ENCODE measurements around the gene NYAP1.

NYAP1 gene

GRCh38 chr7:100472121-100472851 is 11.4 kb upstream of the NYAP1 start:
- no peaks in the 10 kb centered on the region for H3K9me3 Mint-ChIP-seq

GRCh38 chr7:100472854-100473499 is 10.8 kb upstream of the NYAP1 start:
- Mint-ChIP-seq H3K27me3 (no peaks in the 10 kb centered on the region), H3K4me1 (peaks cover 57% of the 10 kb centered on the region), H3K36me3 (peaks cover 2% of the 10 kb centered on the region), H3K4me3 (no peak overlapping the region), H3K9me3 (no peaks in the 10 kb centered on the region), H3K27ac (peak overlapping the region; percentile 80)

More at GRCh38 chr7:100472121-100472851, 11.4 kb upstream of the NYAP1 start:
- no peaks in the 10 kb centered on the region for H3K27me3 Mint-ChIP-seq
- H3K4me1 Mint-ChIP-seq, result peaks cover 57% of the 10 kb centered on the region
- peak overlapping the region; percentile 76 for H3K27ac Mint-ChIP-seq
- H3K36me3 Mint-ChIP-seq, result peaks cover 2% of the 10 kb centered on the region
- no peak overlapping the region for H3K4me3 Mint-ChIP-seq

- Mint-ChIP-seq H3K27ac (peak overlapping the region; percentile 91), H3K9me3 (no peaks in the 10 kb centered on the region), H3K36me3 (peaks cover 2% of the 10 kb centered on the region), H3K4me1 (peaks cover 50% of the 10 kb centered on the region), H3K27me3 (no peaks in the 10 kb centered on the region), H3K4me3 (peak overlapping the region; percentile 88)
Measured at GRCh38 chr7:100475549-100475948, 8.2 kb upstream of the NYAP1 start.

- Mint-ChIP-seq H3K4me1 (peaks cover 46% of the 10 kb centered on the region), H3K36me3 (peaks cover 2% of the 10 kb centered on the region), H3K27me3 (no peaks in the 10 kb centered on the region)
Measured at GRCh38 chr7:100476101-100476780, 7.5 kb upstream of the NYAP1 start.

GRCh38 chr7:100476903-100477870 is 6.5 kb upstream of the NYAP1 start:
- H3K4me1 Mint-ChIP-seq, result peaks cover 46% of the 10 kb centered on the region
- H3K9me3 Mint-ChIP-seq, result no peaks in the 10 kb centered on the region
- peak overlapping the region; percentile 96 for H3K4me3 Mint-ChIP-seq
- H3K36me3 Mint-ChIP-seq, result peaks cover 2% of the 10 kb centered on the region
- peak overlapping the region; percentile 84 for H3K27ac Mint-ChIP-seq
- no peaks in the 10 kb centered on the region for H3K27me3 Mint-ChIP-seq

More at GRCh38 chr7:100476101-100476780, 7.5 kb upstream of the NYAP1 start:
- Mint-ChIP-seq H3K4me3 (peak overlapping the region; percentile 88), H3K9me3 (no peaks in the 10 kb centered on the region), H3K27ac (peak overlapping the region; percentile 91)

GRCh38 chr7:100477871-100478267 is 5.9 kb upstream of the NYAP1 start:
- peak overlapping the region; percentile 96 for H3K4me3 Mint-ChIP-seq
- no peaks in the 10 kb centered on the region for H3K27me3 Mint-ChIP-seq
- H3K4me1 Mint-ChIP-seq, result peaks cover 50% of the 10 kb centered on the region
- no peaks in the 10 kb centered on the region for H3K9me3 Mint-ChIP-seq
- peaks cover 2% of the 10 kb centered on the region for H3K36me3 Mint-ChIP-seq
- H3K27ac Mint-ChIP-seq, result peak overlapping the region; percentile 71

- Mint-ChIP-seq H3K4me1 (peaks cover 38% of the 10 kb centered on the region), H3K36me3 (peaks cover 2% of the 10 kb centered on the region), H3K4me3 (peak within 1 kb of the TSS; percentile 96), H3K27me3 (no peaks in the 10 kb centered on the region), H3K9me3 (no peaks in the 10 kb centered on the region), H3K27ac (peak within 1 kb of the TSS; percentile 90)
Measured at GRCh38 chr7:100478958-100479660, 4.6 kb upstream of the NYAP1 start, which contains the start of gene TSC22D4. Gene TSC22D4, minus strand, starts transcription at chr7:100479214. Its CDS starts 1,176 bp downstream, at chr7:100478038.

- H3K27me3 Mint-ChIP-seq, result no peaks in the 10 kb centered on the region
- H3K27ac Mint-ChIP-seq, result peak overlapping the region; percentile 79
- H3K4me3 Mint-ChIP-seq, result no peak overlapping the region
- H3K9me3 Mint-ChIP-seq, result no peaks in the 10 kb centered on the region
- H3K4me1 Mint-ChIP-seq, result peaks cover 22% of the 10 kb centered on the region
- H3K36me3 Mint-ChIP-seq, result peaks cover 2% of the 10 kb centered on the region
Measured at GRCh38 chr7:100481466-100481865, 2.3 kb upstream of the NYAP1 start.

- Mint-ChIP-seq H3K27ac (peak overlapping the region; percentile 72), H3K9me3 (no peaks in the 10 kb centered on the region)
Measured at GRCh38 chr7:100482728-100483089, 1.0 kb upstream of the NYAP1 start.

GRCh38 chr7:100483090-100483721 is 521 bp upstream of the NYAP1 start:
- Mint-ChIP-seq H3K27me3 (no peaks in the 10 kb centered on the region), H3K4me1 (peaks cover 15% of the 10 kb centered on the region), H3K4me3 (peak overlapping the region; percentile 89), H3K36me3 (no peaks in the 10 kb centered on the region), H3K27ac (peak overlapping the region; percentile 72), H3K9me3 (no peaks in the 10 kb centered on the region)

More at GRCh38 chr7:100482728-100483089, 1.0 kb upstream of the NYAP1 start:
- peak overlapping the region; percentile 89 for H3K4me3 Mint-ChIP-seq
- no peaks in the 10 kb centered on the region for H3K36me3 Mint-ChIP-seq
- H3K4me1 Mint-ChIP-seq, result peaks cover 15% of the 10 kb centered on the region
- no peaks in the 10 kb centered on the region for H3K27me3 Mint-ChIP-seq

- Mint-ChIP-seq H3K36me3 (no peaks in the 10 kb centered on the region), H3K27ac (peak overlapping the region; percentile 3), H3K4me3 (peak overlapping the region; percentile 23), H3K27me3 (no peaks in the 10 kb centered on the region), H3K9me3 (no peaks in the 10 kb centered on the region), H3K4me1 (peaks cover 11% of the 10 kb centered on the region)
Measured at GRCh38 chr7:100484673-100485045, 932 bp downstream of the NYAP1 start.

- Mint-ChIP-seq H3K36me3 (no peaks in the 10 kb centered on the region), H3K27me3 (no peaks in the 10 kb centered on the region), H3K4me1 (peaks cover 10% of the 10 kb centered on the region), H3K9me3 (no peaks in the 10 kb centered on the region), H3K27ac (no peak overlapping the region), H3K4me3 (peak overlapping the region; percentile 36)
Measured at GRCh38 chr7:100485471-100485876, 1.7 kb downstream of the NYAP1 start.

GRCh38 chr7:100486111-100486636 is 2.4 kb downstream of the NYAP1 start:
- no peak overlapping the region for H3K4me3 Mint-ChIP-seq
- no peak overlapping the region for H3K27ac Mint-ChIP-seq

More at GRCh38 chr7:100486111-100486636, 2.4 kb downstream of the NYAP1 start:
- Mint-ChIP-seq H3K9me3 (no peaks in the 10 kb centered on the region), H3K27me3 (no peaks in the 10 kb centered on the region), H3K36me3 (no peaks in the 10 kb centered on the region), H3K4me1 (peaks cover 10% of the 10 kb centered on the region)
